GM18868 (cell line): ENCODE results near the gene CSTB.

Experiments used
- ATAC-seq: cut with Tn5 transposase; IDR thresholded peaks from one replicate; pipeline ENCODE4 v1.9.1; 2021; ENCODE audit warnings: mild to moderate bottlenecking, moderate library complexity; ENCODE audit not compliant: unreplicated experiment

CSTB gene

GRCh38 chr21:43793243-43793642 is 17.1 kb upstream of the CSTB start:
- ATAC-seq, result no peak

- no peak for ATAC-seq
These were observed 16.3 kb upstream of the CSTB start for GRCh38 chr21:43792406-43792805.

- ATAC-seq, result no peak
These were observed 14.0 kb upstream of the CSTB start for GRCh38 chr21:43790010-43790524.

- peak; percentile 78 for ATAC-seq
These were observed 13.3 kb upstream of the CSTB start, which contains the start of gene RRP1 for GRCh38 chr21:43789276-43790009. TSS of gene RRP1 (plus strand) at chr21:43789577. CDS start at chr21:43789630, 53 bp downstream.

GRCh38 chr21:43786807-43787440 is 10.8 kb upstream of the CSTB start:
- ATAC-seq, result no peak

- ATAC-seq, result no peak
These were observed 10.2 kb upstream of the CSTB start for GRCh38 chr21:43786300-43786806.

GRCh38 chr21:43785134-43785533 is 9.0 kb upstream of the CSTB start:
- ATAC-seq, result no peak

GRCh38 chr21:43783098-43783700 is 7.1 kb upstream of the CSTB start:
- ATAC-seq, result no peak

- ATAC-seq, result no peak
These were observed 6.5 kb upstream of the CSTB start for GRCh38 chr21:43782431-43783097.

- no peak for ATAC-seq
These were observed 5.7 kb upstream of the CSTB start for GRCh38 chr21:43781846-43782245.

- no peak for ATAC-seq
These were observed 3.6 kb upstream of the CSTB start for GRCh38 chr21:43779660-43780059.

GRCh38 chr21:43778469-43779335 is 2.6 kb upstream of the CSTB start:
- no peak for ATAC-seq

- no peak for ATAC-seq
These were observed 1.8 kb upstream of the CSTB start for GRCh38 chr21:43777953-43778352.

- ATAC-seq, result no peak
These were observed 918 bp downstream of the CSTB start for GRCh38 chr21:43775190-43775589.

GRCh38 chr21:43774163-43774562 is 1.9 kb downstream of the CSTB start:
- no peak for ATAC-seq

- ATAC-seq, result no peak
These were observed 3.7 kb downstream of the CSTB start for GRCh38 chr21:43772425-43772821.

- no peak for ATAC-seq
These were observed 4.2 kb downstream of the CSTB start for GRCh38 chr21:43771698-43772424.

- ATAC-seq, result no peak
These were observed 4.9 kb downstream of the CSTB start for GRCh38 chr21:43771199-43771675.

GRCh38 chr21:43770066-43770655 is 5.9 kb downstream of the CSTB start:
- ATAC-seq, result no peak
